ENCODE data around the gene MAP3K2.

The MAP3K2 gene

DNA sequence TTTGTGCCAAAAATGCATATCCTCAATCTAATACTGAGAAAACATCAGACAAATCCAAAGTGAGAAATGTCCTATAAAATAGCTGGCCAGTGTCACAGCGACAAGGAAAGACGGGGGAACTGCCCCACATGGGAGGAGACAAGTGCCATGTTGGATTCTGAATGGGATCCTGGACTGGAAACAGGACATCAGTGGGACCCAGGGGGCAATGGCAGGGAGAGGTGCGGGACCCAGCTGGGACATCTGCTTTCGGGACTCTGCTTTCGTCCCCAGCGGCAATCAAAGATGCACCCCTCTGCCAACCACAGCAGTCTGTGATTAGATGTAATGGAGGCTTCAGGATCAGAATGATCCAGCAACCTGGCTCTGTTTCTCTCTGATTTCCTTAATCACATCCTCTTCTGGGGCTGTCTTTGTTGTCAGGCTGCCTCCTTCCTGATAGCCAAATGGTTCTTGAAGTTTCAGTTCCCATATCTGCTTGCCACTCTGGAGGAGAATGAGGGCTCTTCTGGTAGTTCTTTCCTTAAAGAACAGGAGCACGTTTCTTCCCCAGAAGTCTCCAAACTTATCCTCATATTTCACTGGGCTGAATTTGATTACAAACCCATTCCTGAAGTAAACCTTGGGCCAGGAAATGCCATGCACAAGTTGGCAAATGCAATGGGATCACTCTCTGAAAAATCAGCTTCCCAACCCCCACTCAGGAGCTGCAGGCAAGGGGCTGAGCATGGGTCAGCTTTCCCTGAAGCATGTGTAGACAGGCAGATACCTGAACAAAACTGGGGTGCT is 16.9 kb upstream of the MAP3K2 start:
- Histone ChIP-seq H3K36me3 (replicated peaks) (no peaks in the 10 kb centered on the region), H3K27me3 (replicated peaks) (no peaks in the 10 kb centered on the region), H3K27ac (no peak overlapping the region), H3K4me3 (ENCODE audit: low read depth, low read length) (no peak overlapping the region)
- no peak for DNase-seq
- in situ Hi-C loops (cut with HindIII; ENCODE audit: low pct_ligation_motif_present, low sequenced_read_pairs): no loop called here
- TF ChIP-seq, protein P1, sequence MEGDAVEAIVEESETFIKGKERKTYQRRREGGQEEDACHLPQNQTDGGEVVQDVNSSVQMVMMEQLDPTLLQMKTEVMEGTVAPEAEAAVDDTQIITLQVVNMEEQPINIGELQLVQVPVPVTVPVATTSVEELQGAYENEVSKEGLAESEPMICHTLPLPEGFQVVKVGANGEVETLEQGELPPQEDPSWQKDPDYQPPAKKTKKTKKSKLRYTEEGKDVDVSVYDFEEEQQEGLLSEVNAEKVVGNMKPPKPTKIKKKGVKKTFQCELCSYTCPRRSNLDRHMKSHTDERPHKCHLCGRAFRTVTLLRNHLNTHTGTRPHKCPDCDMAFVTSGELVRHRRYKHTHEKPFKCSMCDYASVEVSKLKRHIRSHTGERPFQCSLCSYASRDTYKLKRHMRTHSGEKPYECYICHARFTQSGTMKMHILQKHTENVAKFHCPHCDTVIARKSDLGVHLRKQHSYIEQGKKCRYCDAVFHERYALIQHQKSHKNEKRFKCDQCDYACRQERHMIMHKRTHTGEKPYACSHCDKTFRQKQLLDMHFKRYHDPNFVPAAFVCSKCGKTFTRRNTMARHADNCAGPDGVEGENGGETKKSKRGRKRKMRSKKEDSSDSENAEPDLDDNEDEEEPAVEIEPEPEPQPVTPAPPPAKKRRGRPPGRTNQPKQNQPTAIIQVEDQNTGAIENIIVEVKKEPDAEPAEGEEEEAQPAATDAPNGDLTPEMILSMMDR (IDR thresholded peaks at IDR 0.05; ENCODE audit: low read depth, low read length, missing control alignments): no peak

DNA sequence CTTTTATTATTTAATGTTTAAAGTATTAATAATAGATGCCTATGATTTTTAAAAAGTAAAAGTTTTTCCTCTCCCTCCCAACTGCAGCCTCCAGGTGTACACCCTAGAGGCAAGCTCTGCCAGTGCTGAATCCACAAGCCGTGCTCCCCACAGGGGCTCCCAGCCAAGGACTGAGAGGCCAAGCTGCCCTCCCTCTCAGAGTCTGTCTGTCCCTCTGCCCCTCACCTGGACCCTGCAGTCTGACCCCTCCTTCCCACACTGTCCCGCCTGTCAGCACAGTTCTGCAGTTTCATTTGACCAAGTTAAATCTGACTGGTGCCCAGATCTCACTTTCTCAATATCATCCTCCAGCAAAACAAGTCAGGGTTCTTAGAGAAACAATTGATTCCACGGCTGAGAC is 15.7 kb upstream of the MAP3K2 start:
- in situ Hi-C loops (cut with HindIII; ENCODE audit: low pct_ligation_motif_present, low sequenced_read_pairs): no loop called here
- no peak overlapping the region for H3K4me3 ChIP-seq (ENCODE audit: low read depth, low read length)
- H3K36me3 ChIP-seq (replicated peaks): no peaks in the 10 kb centered on the region
- H3K27ac ChIP-seq: no peak overlapping the region
- DNase-seq: no peak
- no peaks in the 10 kb centered on the region for H3K27me3 ChIP-seq (replicated peaks)
- TF ChIP-seq, protein P1 (IDR thresholded peaks at IDR 0.05; ENCODE audit: low read depth, low read length, missing control alignments): no peak

DNA sequence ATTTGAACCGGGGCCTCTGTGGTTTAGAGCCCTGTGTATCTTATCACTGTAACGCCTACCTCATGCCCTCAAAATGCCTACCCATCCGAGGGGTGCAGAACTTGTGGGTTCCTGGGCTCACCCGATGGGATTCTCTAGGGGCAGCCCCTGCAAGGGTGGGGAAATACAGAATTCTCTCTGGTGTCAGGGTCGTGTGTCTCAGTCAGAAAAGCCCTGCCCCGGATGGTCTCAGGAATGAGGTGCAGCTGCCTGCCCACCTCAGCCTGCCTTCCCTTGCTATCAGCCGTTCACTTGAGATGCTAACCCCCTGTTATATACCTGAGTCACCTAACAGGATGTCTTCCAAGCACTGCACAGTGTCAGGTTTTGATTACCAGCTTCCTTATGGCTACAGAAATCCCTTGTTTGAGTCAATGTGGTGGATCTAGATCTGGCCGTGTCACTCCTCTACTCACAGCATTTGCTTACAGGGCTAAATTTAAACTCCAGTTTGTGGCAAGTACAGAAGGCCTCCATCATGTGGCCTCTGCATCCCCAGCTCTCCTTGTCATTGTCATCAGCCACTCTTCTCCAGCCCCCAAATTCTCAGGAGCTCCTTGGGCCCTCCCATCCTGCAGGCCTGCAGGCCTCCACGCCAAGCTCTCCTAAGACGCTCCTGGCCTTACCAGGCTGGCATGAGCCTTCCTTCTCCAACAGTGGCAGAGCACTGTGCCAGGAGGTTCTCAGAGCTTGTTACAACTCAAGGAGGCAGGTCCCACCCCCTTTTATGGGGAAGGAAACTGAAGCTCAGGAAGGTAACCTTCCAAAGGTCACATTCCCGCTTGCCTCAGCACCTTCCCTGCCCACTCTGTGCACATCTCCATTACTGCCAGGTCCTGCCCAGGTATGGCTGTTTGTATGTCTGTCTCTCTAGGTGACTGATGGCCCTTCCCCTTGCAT is 14.3 kb upstream of the MAP3K2 start:
- Histone ChIP-seq H3K4me3 (ENCODE audit: low read depth, low read length) (no peak overlapping the region), H3K27me3 (replicated peaks) (no peaks in the 10 kb centered on the region), H3K36me3 (replicated peaks) (no peaks in the 10 kb centered on the region), H3K27ac (no peak overlapping the region)
- TF ChIP-seq, protein P1 (IDR thresholded peaks at IDR 0.05; ENCODE audit: low read depth, low read length, missing control alignments): no peak
- in situ Hi-C loops (cut with HindIII; ENCODE audit: low pct_ligation_motif_present, low sequenced_read_pairs): no loop called here
- DNase-seq: no peak

DNA sequence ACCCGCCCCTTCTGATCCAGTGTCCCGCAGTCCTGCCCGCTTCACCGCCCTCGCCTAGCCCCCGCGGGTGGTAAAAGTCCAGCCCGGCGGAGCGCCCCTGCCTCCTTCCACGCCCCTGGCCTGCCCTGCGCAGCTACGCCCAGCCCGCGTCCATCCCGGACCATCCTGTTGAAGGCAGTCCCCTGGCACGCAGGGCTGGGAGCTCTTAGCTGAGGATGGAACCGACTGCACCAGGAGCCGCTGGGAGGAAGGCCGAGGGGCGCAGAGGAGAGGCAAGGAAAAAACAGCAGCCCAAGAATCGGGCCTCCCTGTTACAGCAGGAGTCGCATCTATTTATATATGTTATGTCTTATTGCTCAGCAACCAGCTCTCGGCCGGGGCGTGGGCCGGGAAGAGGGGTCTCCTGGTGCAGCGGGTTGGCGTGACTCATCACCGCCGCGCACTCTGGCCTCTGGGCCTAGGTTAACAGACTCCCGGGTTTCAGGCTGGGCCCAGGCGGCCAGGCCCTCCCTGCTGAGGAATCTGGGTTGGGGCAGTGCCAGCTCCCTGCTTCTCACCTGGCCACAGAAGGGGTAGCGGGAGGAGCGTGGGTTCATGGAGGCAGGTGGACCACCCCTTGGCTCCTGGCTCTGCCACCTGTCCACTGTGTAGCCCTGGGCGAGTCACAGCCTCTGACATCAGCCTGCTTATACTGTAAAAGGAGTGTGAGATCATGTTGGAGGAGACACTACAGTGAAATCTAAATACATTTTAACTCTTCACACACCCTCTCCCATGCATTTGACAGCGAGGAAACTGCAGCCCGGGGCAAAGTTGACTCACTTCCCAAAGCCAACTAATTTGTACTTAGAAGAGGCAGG is 13.4 kb upstream of the MAP3K2 start:
- in situ Hi-C loops (cut with HindIII; ENCODE audit: low pct_ligation_motif_present, low sequenced_read_pairs): no loop called here

DNA sequence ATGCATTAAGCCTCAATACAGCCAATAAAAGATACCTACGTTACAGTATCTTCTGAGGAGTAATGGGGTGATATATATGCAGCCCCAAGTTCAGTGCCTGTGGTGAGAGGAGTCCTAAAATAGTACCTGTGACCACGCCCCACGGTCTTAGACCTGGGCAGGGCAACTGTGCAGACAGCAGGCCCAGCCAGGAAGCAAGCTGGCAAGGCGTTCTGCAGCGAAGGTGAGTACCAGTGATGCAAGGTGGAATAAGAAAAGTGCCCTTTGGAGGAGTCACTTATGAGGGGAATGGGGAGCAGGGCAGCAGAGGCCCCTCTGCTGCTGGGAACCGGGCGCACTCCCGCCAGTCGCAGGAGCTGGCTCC is 12.7 kb upstream of the MAP3K2 start:
- TF ChIP-seq, protein P1 (IDR thresholded peaks at IDR 0.05; ENCODE audit: low read depth, low read length, missing control alignments): no peak
- in situ Hi-C loops (cut with HindIII; ENCODE audit: low pct_ligation_motif_present, low sequenced_read_pairs): no loop called here

More for the DNA sequence above, 13.4 kb upstream of the MAP3K2 start:
- TF ChIP-seq, protein P1 (IDR thresholded peaks at IDR 0.05; ENCODE audit: low read depth, low read length, missing control alignments): no peak
- peak; percentile 64 for DNase-seq
- no peak overlapping the region for H3K4me3 ChIP-seq (ENCODE audit: low read depth, low read length)
- H3K36me3 ChIP-seq (replicated peaks): no peaks in the 10 kb centered on the region
- no peaks in the 10 kb centered on the region for H3K27me3 ChIP-seq (replicated peaks)
- peak overlapping the region; percentile 50 for H3K27ac ChIP-seq

More for the DNA sequence above, 12.7 kb upstream of the MAP3K2 start:
- H3K27ac ChIP-seq: peak overlapping the region; percentile 50
- no peak for DNase-seq
- no peaks in the 10 kb centered on the region for H3K36me3 ChIP-seq (replicated peaks)
- no peak overlapping the region for H3K4me3 ChIP-seq (ENCODE audit: low read depth, low read length)
- H3K27me3 ChIP-seq (replicated peaks): no peaks in the 10 kb centered on the region

All from brain microvascular endothelial cell (primary cell).